UCSD-AML1 (cell line): ENCODE data around the gene MORC1.
"Not testable (repeated sequence)": the region's sequence is repeated elsewhere in the genome, so short reads cannot be mapped to it uniquely, and the experiment has no call there.

Experiments
- DNase-seq: peaks from one replicate; lab custom pipeline; 2025; ENCODE audit not compliant: unreplicated experiment; lab: John Stamatoyannopoulos, UW

MORC1 gene, protein sequence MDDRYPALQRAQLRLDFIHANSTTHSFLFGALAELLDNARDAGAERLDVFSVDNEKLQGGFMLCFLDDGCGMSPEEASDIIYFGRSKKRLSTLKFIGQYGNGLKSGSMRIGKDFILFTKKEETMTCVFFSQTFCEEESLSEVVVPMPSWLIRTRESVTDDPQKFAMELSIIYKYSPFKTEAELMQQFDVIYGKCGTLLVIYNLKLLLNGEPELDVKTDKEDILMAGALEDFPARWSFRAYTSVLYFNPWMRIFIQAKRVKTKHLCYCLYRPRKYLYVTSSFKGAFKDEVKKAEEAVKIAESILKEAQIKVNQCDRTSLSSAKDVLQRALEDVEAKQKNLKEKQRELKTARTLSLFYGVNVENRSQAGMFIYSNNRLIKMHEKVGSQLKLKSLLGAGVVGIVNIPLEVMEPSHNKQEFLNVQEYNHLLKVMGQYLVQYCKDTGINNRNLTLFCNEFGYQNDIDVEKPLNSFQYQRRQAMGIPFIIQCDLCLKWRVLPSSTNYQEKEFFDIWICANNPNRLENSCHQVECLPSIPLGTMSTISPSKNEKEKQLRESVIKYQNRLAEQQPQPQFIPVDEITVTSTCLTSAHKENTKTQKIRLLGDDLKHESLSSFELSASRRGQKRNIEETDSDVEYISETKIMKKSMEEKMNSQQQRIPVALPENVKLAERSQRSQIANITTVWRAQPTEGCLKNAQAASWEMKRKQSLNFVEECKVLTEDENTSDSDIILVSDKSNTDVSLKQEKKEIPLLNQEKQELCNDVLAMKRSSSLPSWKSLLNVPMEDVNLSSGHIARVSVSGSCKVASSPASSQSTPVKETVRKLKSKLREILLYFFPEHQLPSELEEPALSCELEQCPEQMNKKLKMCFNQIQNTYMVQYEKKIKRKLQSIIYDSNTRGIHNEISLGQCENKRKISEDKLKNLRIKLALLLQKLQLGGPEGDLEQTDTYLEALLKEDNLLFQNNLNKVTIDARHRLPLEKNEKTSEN

DNA sequence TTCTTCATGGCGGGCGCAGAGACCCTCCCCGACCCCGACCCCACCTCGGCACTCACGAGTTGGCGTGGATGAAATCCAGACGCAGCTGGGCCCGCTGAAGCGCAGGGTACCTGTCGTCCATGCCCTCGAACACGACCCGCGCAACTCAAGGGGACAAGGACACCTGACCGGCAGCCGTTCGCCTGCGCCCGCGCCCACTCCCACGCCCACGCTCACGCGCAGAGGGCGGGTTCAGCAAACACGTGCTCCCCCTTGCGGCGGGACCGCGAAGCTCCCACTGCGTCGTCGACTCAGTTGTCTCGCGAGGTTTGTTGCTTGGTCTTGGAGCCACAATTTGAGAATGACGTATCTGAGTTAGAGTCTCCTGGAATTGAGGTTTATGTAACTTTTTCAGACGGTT lies at the start of gene MORC1:
Gene MORC1 (minus strand): TSS at position 196 of the 400 bp plus-strand sequence. CDS start 75 bp downstream, at position 121.
- no peak for DNase-seq

DNA sequence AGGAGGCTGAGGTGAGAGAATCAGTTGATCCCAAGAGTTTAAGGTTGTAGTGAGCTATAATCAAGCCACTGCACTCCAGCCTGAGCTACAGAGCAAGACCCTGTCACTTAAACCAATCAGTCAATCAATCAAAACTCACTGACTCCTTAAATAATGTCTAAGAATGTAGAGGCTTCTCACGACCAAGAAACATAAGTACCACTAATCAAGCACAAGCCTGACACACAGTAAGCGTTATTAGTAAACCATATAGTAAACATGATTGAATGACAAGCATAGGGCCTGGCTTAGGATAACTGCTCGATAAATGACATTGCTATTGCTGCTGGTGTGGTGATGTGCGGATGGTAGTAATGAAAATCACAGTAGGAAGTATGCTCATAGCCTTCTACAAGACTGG lies 48.0 kb upstream of the MORC1 start:
- no peak for DNase-seq

DNA sequence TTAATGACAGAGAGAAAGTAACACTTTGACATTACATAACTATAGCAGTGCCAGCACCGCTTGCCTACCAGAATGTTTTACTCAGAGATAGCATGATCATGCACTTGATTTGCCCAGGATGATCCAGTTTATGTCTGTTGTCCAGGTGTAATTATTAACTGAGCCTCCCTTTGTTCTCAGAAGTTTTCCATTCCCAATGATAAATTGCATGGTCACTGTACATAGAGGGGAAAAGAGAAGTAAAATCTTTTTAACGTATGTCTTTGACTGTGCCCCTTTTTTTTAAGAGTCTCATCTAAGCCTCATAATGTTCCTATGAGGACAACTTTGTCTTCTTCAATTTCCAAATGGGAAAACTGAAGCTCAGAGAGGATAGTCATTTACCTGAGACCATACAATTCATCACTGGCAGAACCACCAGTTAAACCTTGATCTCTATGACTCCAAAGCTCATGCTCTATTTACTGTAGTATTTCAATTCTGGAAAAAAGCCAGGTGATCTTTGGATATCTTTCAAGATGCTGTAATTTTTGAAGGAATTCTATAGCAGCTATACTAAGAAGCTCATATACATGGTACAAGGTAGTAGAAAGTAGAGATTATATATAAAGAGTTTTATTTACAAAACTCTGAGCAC lies 43.7 kb upstream of the MORC1 start:
- no peak for DNase-seq

GRCh38 chr3:109155828-109156227 lies 37.9 kb upstream of the MORC1 start:
- no peak for DNase-seq

DNA sequence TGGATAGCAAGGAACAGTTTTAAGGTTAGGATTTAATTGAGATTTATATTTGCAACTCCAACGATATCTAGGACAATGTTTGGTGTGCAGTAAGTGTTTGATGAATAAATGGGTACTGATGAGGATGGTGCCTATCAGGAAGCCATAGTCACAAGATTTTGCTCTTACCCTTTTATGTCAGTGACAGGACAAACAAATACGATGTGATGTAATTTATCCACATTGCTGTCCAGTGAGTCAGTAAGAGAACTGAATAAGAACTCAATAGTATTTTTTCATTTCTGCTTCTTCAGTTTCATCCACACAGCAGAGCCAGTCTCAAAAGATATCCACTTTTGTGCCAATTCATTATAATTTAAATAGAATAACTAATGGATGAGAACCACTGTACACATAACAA lies 37.0 kb upstream of the MORC1 start:
- no peak for DNase-seq

GRCh38 chr3:109152320-109152719 lies 34.4 kb upstream of the MORC1 start:
- no peak for DNase-seq

GRCh38 chr3:109149078-109149477 lies 31.1 kb upstream of the MORC1 start:
- DNase-seq, result no peak

GRCh38 chr3:109143646-109144045 lies 25.7 kb upstream of the MORC1 start:
- no peak for DNase-seq

- no peak for DNase-seq
Observed at GRCh38 chr3:109140318-109140717, 22.4 kb upstream of the MORC1 start.

DNA sequence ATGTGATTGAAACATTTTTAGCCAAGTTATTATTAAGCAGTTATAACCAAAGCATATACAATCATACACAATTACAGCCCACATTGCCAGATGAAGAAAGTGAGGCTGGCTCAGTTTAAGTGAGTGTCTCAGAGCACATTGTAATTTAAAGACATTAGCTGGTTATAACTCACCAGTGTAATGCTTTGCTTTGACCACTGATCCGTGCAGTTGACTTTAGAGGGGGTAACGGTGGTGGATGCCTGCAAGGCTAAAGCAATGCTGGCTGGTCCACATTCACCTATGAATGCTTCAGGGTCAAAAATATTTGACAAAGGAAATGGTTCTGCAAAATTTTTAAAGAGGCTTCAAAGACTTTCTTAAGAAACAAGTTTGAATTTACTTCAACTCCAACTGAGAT lies 19.8 kb upstream of the MORC1 start:
- DNase-seq, result no peak

DNA sequence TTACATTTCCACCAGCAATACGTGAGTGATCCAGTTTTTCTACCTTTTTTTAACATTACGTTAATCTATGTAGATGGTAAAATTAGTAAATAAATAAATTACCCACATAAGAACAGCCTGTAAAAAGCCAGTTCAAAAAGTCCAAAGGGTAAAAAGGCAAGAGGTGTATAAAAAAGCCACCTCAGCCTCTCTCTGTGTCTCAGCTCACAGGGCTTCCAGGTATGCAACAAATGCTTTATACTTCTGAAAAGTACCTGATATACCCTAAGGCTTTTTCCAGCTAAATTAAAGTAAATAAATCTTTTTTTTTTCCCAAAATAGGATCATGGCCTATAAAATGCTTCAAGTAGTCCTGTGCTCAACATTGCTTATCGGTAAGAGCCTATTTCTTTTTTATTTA lies 18.6 kb upstream of the MORC1 start, which contains the start of gene C3orf85:
Gene C3orf85 (plus strand): TSS at position 197 of the 400 bp plus-strand sequence. CDS start 129 bp downstream, at position 326.
- DNase-seq, result no peak

GRCh38 chr3:109133474-109133816 lies 15.5 kb upstream of the MORC1 start:
- not testable (repeated sequence) for DNase-seq

- no peak for DNase-seq
Observed at GRCh38 chr3:109132801-109133473, 15.0 kb upstream of the MORC1 start.

DNA sequence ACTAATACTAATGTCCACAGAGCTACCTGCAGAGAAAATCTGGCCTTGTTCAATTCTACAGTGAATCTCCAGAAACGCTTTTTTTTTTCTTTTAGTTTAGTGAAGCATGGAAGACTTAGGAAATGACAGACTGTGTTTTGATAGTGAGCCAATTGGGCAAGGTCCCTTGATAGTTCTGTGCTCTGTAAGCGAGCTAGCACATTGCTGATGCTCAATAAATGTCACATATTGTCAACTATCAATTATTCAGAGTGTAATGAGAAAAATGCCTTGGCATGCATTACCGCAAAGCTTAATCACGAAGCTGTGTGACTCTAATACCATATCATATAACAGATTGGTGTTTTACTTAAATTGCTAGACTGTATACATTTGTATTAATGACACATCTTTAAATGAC lies 13.3 kb upstream of the MORC1 start:
- DNase-seq, result no peak

DNA sequence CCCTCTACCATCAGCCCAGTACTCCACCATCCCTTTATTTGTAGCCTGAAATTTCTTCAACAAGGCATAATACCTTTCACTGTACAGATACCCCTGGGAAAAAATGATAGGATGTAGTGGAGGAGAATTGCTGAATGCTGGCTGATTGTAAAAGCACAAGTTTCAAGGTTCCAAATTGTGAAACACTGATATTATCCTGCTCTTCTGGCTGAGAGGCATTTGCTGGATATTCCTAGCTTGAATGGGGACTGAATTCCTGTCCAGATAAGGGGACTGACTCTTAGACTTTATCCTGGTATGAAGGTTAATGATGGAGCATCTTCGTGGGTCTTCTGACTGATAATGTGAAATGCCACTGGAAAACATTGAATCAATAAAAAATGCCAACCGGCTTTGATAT lies 9.6 kb upstream of the MORC1 start:
- DNase-seq, result no peak

- no peak for DNase-seq
Observed at GRCh38 chr3:109125902-109126301, 8.0 kb upstream of the MORC1 start.

DNA sequence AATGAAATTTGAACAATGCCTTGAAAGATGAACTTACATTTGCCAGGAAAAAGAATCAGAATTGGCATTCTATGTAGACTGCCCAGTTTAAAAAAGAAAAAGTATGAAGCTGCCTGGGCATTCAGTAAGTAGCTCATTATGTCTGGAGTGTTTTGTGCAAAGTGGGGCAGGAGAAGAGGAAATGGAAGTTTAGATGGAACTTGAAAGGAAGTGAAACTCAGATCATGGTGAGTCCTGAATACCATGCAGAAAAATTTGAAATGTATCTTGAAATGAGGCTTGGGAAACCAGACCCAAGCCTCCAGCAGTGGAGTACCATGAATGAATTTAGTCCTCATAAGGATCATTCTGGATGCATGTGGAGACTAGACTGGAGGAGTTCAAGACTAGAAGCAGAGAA lies 4.8 kb upstream of the MORC1 start:
- no peak for DNase-seq

GRCh38 chr3:109118584-109118983 lies 650 bp upstream of the MORC1 start:
- DNase-seq, result no peak

GRCh38 chr3:109116031-109116430 lies 1.9 kb downstream of the MORC1 start:
- no peak for DNase-seq

DNA sequence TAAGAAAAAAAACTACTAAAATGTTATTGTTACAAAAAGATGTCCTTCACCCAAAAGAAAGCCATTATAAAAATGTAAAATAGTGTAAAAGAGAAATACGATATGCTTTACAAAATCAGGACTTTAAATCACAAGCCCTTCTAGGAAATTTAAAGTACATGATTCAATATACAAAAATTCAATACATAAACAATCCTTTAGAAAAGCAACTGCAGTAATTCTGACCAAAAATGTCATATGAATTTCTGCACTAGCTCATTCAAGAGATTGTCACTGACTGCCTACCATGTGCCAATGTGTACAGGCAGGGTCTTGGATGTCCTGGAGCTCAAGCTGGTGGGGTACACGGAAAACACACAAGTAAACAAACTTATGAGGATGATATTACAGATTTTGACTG lies 2.5 kb downstream of the MORC1 start:
- DNase-seq, result no peak

DNA sequence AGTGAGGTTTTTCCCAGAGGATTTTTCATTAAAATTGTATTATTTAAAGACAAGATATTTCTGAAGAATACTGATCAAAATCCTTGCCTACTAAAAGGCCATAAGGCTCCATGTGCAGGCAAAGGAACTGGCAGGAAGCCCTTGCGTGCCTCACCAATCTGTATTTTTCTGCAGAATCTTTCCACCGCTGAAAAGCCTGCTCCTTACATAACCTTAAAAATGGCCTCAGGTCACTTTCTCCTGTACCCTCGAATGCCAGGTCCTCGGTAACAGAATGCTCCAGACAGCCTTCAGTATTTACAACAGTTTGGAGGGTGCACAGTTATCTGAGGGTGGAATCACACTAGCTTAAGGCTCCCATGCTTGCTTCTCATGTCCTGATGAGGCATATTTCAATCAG lies 3.2 kb downstream of the MORC1 start:
- DNase-seq, result no peak
